GM23338 (cell line): ENCODE data around the gene FRMD4A. TPM values are rescaled to one million over a fixed set of nuclear protein-coding genes. Genes with fewer than 3 reads are reported as not detected.

Experiments
- CREB1 ChIP-seq: fragments of 250-450 bp; sonication (Bioruptor Pico); IDR thresholded peaks from 2 replicates; pipeline ENCODE4 v1.5.0; 2020; ENCODE audit warnings: low read depth, mild to moderate bottlenecking, moderate library complexity
- CTCF ChIP-seq, 2 experiments: fragments of 200-600 bp in 1 of 2; sonication (generic) in 1 of 2; conservative IDR thresholded peaks; 2 replicates each; pipeline versions ENCODE4 v1.5.1 to v1.6.1; 2016 to 2017; ENCODE audit warnings: antibody characterized with exemption in 2 of 2, low read depth in 2 of 2, mild to moderate bottlenecking in 2 of 2, moderate library complexity in 1 of 2
- EZH2phosphoT487 ChIP-seq: fragments of 200-600 bp; sonication (generic); IDR thresholded peaks from one replicate; pipeline ENCODE4 v1.8.1; 2018; ENCODE audit warnings: antibody characterized with exemption; ENCODE audit not compliant: unreplicated experiment
- JUNB ChIP-seq: IDR thresholded peaks from one replicate; pipeline ENCODE4 v1.6.1; 2016; ENCODE audit warnings: antibody characterized with exemption; ENCODE audit not compliant: unreplicated experiment
- NANOG ChIP-seq: IDR thresholded peaks from 2 replicates; pipeline ENCODE4 v1.6.1; 2016; ENCODE audit warnings: antibody characterized with exemption, borderline replicate concordance
- POLR2AphosphoS5 ChIP-seq: IDR thresholded peaks from 2 replicates; pipeline ENCODE4 v1.6.1; 2016; ENCODE audit warnings: antibody characterized with exemption, low read depth
- STAT1 ChIP-seq: IDR thresholded peaks from one replicate; pipeline ENCODE4 v1.6.1; 2016; ENCODE audit warnings: antibody characterized with exemption; ENCODE audit not compliant: unreplicated experiment
- ZNF114 ChIP-seq: fragments of 250-450 bp; sonication (Bioruptor Pico); IDR thresholded peaks from 2 replicates; pipeline ENCODE4 v1.5.0; 2020; ENCODE audit warnings: mild to moderate bottlenecking, moderate library complexity
- ZNF462 ChIP-seq: fragments of 250-450 bp; sonication (Bioruptor Pico); IDR thresholded peaks from 2 replicates; pipeline ENCODE4 v1.5.0; 2020; ENCODE audit warnings: mild to moderate bottlenecking, moderate library complexity
- polyA plus RNA-seq: library from polyadenylated mRNA; unstranded; fragments of >200 nt; fragmentation: Nextera tagmentation; extraction: Ambion mirVana; gene quantifications from 2 replicates; pipeline ENCODE4 v1.2.1, GENCODE V29; 2016
- total RNA-seq: library from RNA; depleted of rRNA; stranded (reverse); fragments of >200 nt; shearing (Covaris generic); gene quantifications from 2 replicates; pipeline ENCODE4 v1.2.3, GENCODE V29; 2014

The FRMD4A gene
- total and polyA plus RNA-seq, 2 experiments from 2014 or later = 14.0 to 20.1 TPM

GRCh38 chr10:14144451-14144850 lies 186.3 kb downstream of the FRMD4A start (continued):
- TF ChIP-seq ZNF462 (CRISPR knock-in tag) (no peak), ZNF114 (CRISPR knock-in tag) (no peak), POLR2AphosphoS5 (no peak), CREB1 (CRISPR knock-in tag) (no peak), CTCF (conservative IDR thresholded peaks at IDR 0.05; ENCODE audit: low read depth in 2 of 2) (no peak), STAT1 (no peak), EZH2phosphoT487 (no peak), JUNB (no peak), NANOG (no peak)
